Suprapubic skin (tissue), 3 donors: ENCODE results near the gene HOXB4.

Source experiments
- CTCF ChIP-seq, 2 donors: fragments of 200-600 bp in 1 of 2; fragments of 450-650 bp in 1 of 2; sonication (generic) in 1 of 2; IDR thresholded peaks; one replicate each; pipeline ENCODE4 v1.5.1; 2016 to 2019; ENCODE audit warnings: antibody characterized with exemption in 2 of 2, mild to moderate bottlenecking in 1 of 2, moderate library complexity in 1 of 2
- POLR2A ChIP-seq, 2 donors: fragments of 450-650 bp; IDR thresholded peaks; one replicate each; pipeline ENCODE4 v1.6.1; 2017; ENCODE audit warnings: antibody characterized with exemption in 2 of 2, mild to moderate bottlenecking in 2 of 2, moderate library complexity in 2 of 2

DNA sequence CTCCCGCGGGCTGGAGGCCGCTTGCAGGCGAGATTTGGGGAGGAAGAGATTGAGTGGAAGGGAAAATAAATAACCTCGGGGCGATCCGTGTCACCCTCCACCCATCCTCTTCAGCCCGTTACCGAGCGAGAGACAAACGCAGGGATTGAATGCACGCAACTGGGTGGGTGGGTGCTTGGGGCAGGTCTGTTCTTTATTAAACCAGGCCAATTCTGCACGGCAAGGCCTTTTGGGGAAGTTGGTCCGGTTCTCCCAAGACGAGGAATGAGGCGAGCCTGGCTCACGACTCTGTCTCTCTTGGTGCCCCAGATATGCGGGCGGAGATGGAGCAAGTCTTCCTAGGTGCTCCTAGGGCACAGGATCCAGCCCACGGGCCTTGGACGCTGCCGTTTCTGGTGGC, 33.1 kb upstream of the HOXB4 start:
- TF ChIP-seq CTCF (IDR thresholded peaks at IDR 0.05) (no peak), POLR2A (IDR thresholded peaks at IDR 0.05) (no peak)
